GM18502 (cell line): Measurements from ENCODE around the gene HSFX1.

ENCODE experiments used
- ATAC-seq: cut with Tn5 transposase; IDR thresholded peaks from one replicate; pipeline ENCODE4 v1.9.1; 2021; ENCODE audit warnings: mild to moderate bottlenecking; ENCODE audit not compliant: unreplicated experiment, poor library complexity

HSFX1 gene

DNA sequence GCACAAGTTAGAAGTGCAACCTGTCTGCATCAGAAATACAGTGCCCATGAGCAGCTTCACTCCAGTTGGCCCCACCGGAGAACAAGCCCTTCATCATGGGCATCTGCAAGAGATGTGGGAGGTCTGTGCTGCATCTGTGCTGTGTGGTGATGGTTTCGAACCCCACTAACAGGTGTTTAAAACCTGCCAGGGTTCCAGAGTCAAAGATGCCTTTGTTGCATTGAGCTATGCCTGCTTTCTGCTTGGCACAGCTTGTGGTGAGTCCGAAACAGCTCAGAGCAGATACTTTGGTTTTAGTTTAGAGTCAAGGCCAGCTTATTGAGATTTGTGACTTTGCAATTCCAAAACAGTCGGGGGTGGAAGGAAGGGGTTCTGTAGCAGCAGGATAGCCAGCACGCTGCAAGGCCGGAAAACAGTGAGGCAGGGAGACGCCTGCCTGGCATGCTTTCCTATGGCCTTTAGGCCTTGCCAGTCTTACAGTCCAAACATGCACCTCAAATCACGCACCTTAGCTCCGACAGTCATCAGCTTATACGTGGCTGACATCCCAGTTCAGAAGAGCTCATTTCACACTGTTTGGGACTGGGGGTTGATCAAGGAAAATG is 29.7 kb downstream of the HSFX1 start:
- ATAC-seq: no peak

- no peak for ATAC-seq
These were observed 30.2 kb downstream of the HSFX1 start for GRCh38 chrX:149804102-149804501.

DNA sequence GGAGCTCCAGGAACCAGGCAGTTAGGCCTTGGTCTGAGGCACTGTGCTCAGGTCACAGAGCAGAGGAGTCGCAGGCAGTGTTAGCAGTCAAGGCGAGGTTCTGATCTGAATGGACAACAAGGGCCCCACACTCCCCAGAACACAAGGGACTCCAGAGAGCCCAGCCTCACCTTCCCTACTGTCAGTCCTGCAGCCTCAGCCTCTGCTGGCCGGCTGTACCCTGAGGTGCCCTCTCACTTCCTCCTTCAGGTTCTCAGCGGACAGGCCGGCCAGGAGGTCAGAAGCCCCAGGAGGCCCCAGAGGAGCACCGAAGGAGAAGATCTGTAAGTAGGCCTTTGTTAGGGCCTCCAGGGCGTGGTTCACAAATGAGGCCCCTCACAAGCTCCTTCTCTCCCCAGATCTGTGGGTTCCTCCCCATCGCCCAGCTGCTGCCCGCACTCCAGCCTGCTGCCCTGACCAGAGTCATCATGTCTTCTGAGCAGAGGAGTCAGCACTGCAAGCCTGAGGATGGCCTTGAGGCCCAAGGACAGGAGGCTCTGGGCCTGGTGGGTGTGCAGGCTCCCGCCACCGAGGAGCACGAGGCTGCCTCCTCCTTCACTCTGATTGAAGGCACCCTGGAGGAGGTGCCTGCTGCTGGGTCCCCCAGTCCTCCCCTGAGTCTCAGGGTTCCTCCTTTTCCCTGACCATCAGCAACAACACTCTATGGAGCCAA is 34.0 kb downstream of the HSFX1 start:
- ATAC-seq: no peak

- ATAC-seq: no peak
These were observed 44.8 kb downstream of the HSFX1 start for GRCh38 chrX:149818652-149819051.

DNA sequence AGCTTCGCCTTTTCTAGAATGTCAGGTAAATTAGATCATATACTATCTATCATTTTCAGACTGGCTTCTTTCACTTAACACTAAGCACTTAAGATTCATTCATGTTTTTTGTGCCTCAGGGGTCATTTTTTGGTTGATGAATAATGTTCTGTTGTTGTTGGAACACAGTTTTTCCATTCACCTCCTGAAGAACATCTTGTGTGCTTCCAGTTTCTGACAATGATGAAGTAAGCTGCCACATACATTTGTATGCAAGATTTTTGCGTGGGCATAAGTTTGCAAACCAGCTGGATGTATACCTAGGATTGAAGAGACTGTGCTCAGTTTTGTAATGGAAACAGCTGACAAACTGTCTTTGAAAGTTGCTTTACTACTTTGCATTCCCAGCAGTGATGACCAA is 45.5 kb downstream of the HSFX1 start:
- no peak for ATAC-seq

- no peak for ATAC-seq
These were observed 51.6 kb downstream of the HSFX1 start for GRCh38 chrX:149825424-149825823.
